HCT116 (cell line): ENCODE data around the gene NCOA1. TPM values are rescaled to one million over a fixed set of nuclear protein-coding genes. Genes with fewer than 3 reads are reported as not detected.
"Not testable (repeated sequence)": the region's sequence is repeated elsewhere in the genome, so short reads cannot be mapped to it uniquely, and the experiment has no call there.

Source experiments
- ATAC-seq: fragments of 200-7000 bp; cut with Tn5 transposase; 2 replicates; pipeline ENCODE4 v1.9.1; 2020; ENCODE audit warnings: mild to moderate bottlenecking, moderate library complexity
- BruUV-seq: library from RNA; stranded (reverse); fragments of 400-500 nt; replicated peaks from 2 replicates; lab custom pipeline; 2021; lab: Mats Ljungman, UMichigan
- CTCF ChIA-PET: fragments of 300-600 bp; sonication (Branson Sonifier 250); formaldehyde crosslinking; loops from one replicate; lab custom pipeline; 2021; ENCODE audit warnings: antibody characterized with exemption; lab: Charles Lee
- POLR2A ChIA-PET: fragments of 300-600, 350-600 bp; sonication (Branson Sonifier 250); formaldehyde crosslinking; loops from one replicate; lab custom pipeline; 2021; ENCODE audit warnings: antibody characterized with exemption; lab: Charles Lee
- RAD21 ChIA-PET, 2 experiments: fragments of 300-600 bp; sonication (Branson Sonifier 250); formaldehyde crosslinking; loops; one replicate each; lab custom pipeline; 2023; ENCODE audit warnings: low total read pairs in 2 of 2; ENCODE audit not compliant: uncharacterized antibody in 2 of 2, unreplicated experiment in 2 of 2, low non-redundant PET in 1 of 2; lab: Charles Lee
- DNase-seq: peaks from one replicate; pipeline ENCODE4 v3.0.0-alpha.2; 2010; ENCODE audit warnings: low read depth, low spot score
- H2AFZ ChIP-seq: fragments of 200-600 bp; shearing (Covaris generic), sonication (generic); 2 replicates; pipeline ENCODE4 v1.6.1; 2017; ENCODE audit warnings: low read depth, mixed run types, mixed read lengths, antibody characterized with exemption, low read length; ENCODE audit not compliant: poor library complexity, severe bottlenecking
- H3K27ac ChIP-seq: 2 replicates; pipeline ENCODE4 v1.5.1; 2012; ENCODE audit warnings: low read depth, low read length
- H3K27me3 ChIP-seq: fragments of 200-600 bp; sonication (generic); 2 replicates; pipeline ENCODE4 v1.6.1; 2016; ENCODE audit warnings: mixed run types, low read length, mixed read lengths; ENCODE audit not compliant: insufficient read depth
- H3K36me3 ChIP-seq, 2 experiments: fragments of 200-500 bp in 1 of 2; fragments of 200-600 bp in 1 of 2; sonication (Bioruptor generic) in 1 of 2; sonication (generic) in 1 of 2; 2 replicates each; pipeline versions ENCODE4 v1.5.1 to v1.6.1; 2014 to 2016; ENCODE audit warnings: low read length in 2 of 2, inconsistent platforms in 1 of 2, mixed read lengths in 1 of 2, mixed run types in 1 of 2; ENCODE audit not compliant: insufficient read depth in 2 of 2, control insufficient read depth in 1 of 2
- H3K4me1 ChIP-seq, 2 experiments: fragments of 200-600 bp in 1 of 2; sonication (generic) in 1 of 2; 2 replicates each; pipeline versions ENCODE4 v1.5.1 to v1.6.1; 2012 to 2017; ENCODE audit warnings: low read length in 2 of 2, inconsistent platforms in 1 of 2, mild to moderate bottlenecking in 1 of 2, mixed read lengths in 1 of 2, mixed run types in 1 of 2, moderate library complexity in 1 of 2; ENCODE audit not compliant: insufficient read depth in 2 of 2, control insufficient read depth in 1 of 2
- H3K4me2 ChIP-seq: fragments of 200-600 bp; sonication (generic); 2 replicates; pipeline ENCODE4 v1.6.1; 2017; ENCODE audit warnings: mixed run types, low read length, mixed read lengths
- H3K4me3 ChIP-seq, 2 experiments: fragments of 200-600 bp in 1 of 2; sonication (generic) in 1 of 2; replicated peaks in 1 of 2; 2 replicates each; pipeline ENCODE4 v1.5.1; 2011 to 2016; ENCODE audit warnings: low read length in 2 of 2, control low read depth in 1 of 2, low read depth in 1 of 2, mild to moderate bottlenecking in 1 of 2, mixed read lengths in 1 of 2, mixed run types in 1 of 2
- H3K79me2 ChIP-seq: fragments of 200-600 bp; sonication (generic); 2 replicates; pipeline ENCODE4 v1.6.1; 2017; ENCODE audit warnings: mild to moderate bottlenecking, mixed run types, low read length, moderate library complexity, mixed read lengths; ENCODE audit not compliant: insufficient read depth
- H3K9ac ChIP-seq: fragments of 200-600 bp; sonication (generic); 2 replicates; pipeline ENCODE4 v1.6.1; 2016; ENCODE audit warnings: low read length, mixed read lengths
- H3K9me2 ChIP-seq: fragments of 200-600 bp; sonication (generic), shearing (Covaris generic); 2 replicates; pipeline ENCODE4 v1.6.1; 2017; ENCODE audit warnings: mixed run types, mild to moderate bottlenecking, moderate library complexity; ENCODE audit not compliant: insufficient read depth
- H3K9me3 ChIP-seq, 2 experiments: fragments of 200-500 bp in 1 of 2; fragments of 200-600 bp in 1 of 2; sonication (Bioruptor generic) in 1 of 2; sonication (generic) in 1 of 2; 2 replicates each; pipeline ENCODE4 v1.6.1; 2014 to 2017; ENCODE audit warnings: low read length in 2 of 2, mixed read lengths in 2 of 2, inconsistent platforms in 1 of 2, low read depth in 1 of 2, mild to moderate bottlenecking in 1 of 2, mixed run types in 1 of 2, moderate library complexity in 1 of 2; ENCODE audit not compliant: control insufficient read depth in 1 of 2, insufficient read depth in 1 of 2
- H4K20me1 ChIP-seq: fragments of 200-600 bp; sonication (generic), shearing (Covaris generic); 2 replicates; pipeline ENCODE4 v1.6.1; 2017; ENCODE audit warnings: mixed run types, mild to moderate bottlenecking, moderate library complexity; ENCODE audit not compliant: insufficient read depth
- CBX3 ChIP-seq: IDR thresholded peaks from 2 replicates; pipeline ENCODE4 v1.6.1; 2012; ENCODE audit warnings: low read depth
- CEBPB ChIP-seq: IDR thresholded peaks from 2 replicates; pipeline ENCODE4 v1.6.1; 2012; ENCODE audit warnings: low read depth
- EGR1 ChIP-seq: IDR thresholded peaks from 2 replicates; pipeline ENCODE4 v1.6.1; 2012; ENCODE audit warnings: low read depth
- ELF1 ChIP-seq: IDR thresholded peaks from 2 replicates; pipeline ENCODE4 v1.6.1; 2012; ENCODE audit warnings: low read depth, borderline replicate concordance
- EZH2 ChIP-seq: fragments of 200-600 bp; sonication (generic); IDR thresholded peaks from 2 replicates; pipeline ENCODE4 v1.6.1; 2017; ENCODE audit warnings: antibody characterized with exemption, mixed run types
- EZH2phosphoT487 ChIP-seq: fragments of 200-600 bp; IDR thresholded peaks from 2 replicates; pipeline ENCODE4 v1.6.1; 2018; ENCODE audit warnings: antibody characterized with exemption, borderline replicate concordance
- FOSL1 ChIP-seq: IDR thresholded peaks from 2 replicates; pipeline ENCODE4 v1.6.1; 2012; ENCODE audit warnings: low read depth
- JUND ChIP-seq: IDR thresholded peaks from 2 replicates; pipeline ENCODE4 v1.6.1; 2012
- POLR2A ChIP-seq: IDR thresholded peaks from 2 replicates; pipeline ENCODE4 v1.7.0; 2011; ENCODE audit warnings: borderline replicate concordance; ENCODE audit not compliant: insufficient read depth, insufficient read length; ENCODE audit errors: extremely low read depth
- RAD21 ChIP-seq: IDR thresholded peaks from 2 replicates; pipeline ENCODE4 v1.6.1; 2012; ENCODE audit warnings: low read depth, mild to moderate bottlenecking
- SIN3A ChIP-seq: IDR thresholded peaks from 2 replicates; pipeline ENCODE4 v1.6.1; 2012; ENCODE audit warnings: low read depth
- SP1 ChIP-seq: IDR thresholded peaks from 2 replicates; pipeline ENCODE4 v1.6.1; 2012; ENCODE audit warnings: low read depth
- TCF7L2 ChIP-seq: IDR thresholded peaks from 2 replicates; pipeline ENCODE4 v1.7.0; 2011; ENCODE audit warnings: borderline replicate concordance, inconsistent platforms; ENCODE audit not compliant: insufficient read depth, insufficient read length; ENCODE audit errors: extremely low read depth
- ZFX ChIP-seq: fragments of 450-650 bp; IDR thresholded peaks from 2 replicates; pipeline ENCODE4 v1.6.1; 2017
- intact Hi-C: fragments of 100-400 bp; cut with micrococcal nuclease; formaldehyde crosslinking; loops from 2 replicates; pipeline ENCODE4 v1.10.0; 2022
- total RNA-seq: library from RNA; stranded (reverse); gene quantifications from one replicate; pipeline ENCODE4 v1.2.1, GENCODE V29; 2021; ENCODE audit not compliant: unreplicated experiment
- TF ChIP-seq, protein P1 (sequence below): IDR thresholded peaks from 2 replicates; pipeline ENCODE4 v1.6.1; 2012
- TF ChIP-seq, protein P2 (sequence below): IDR thresholded peaks from 2 replicates; pipeline ENCODE4 v1.6.1; 2012; ENCODE audit warnings: low read depth
- TF ChIP-seq, protein P3 (sequence below), 3 experiments: fragments of 200-600 bp in 1 of 3; sonication (generic) in 1 of 3; IDR thresholded peaks in 2 of 3; conservative IDR thresholded peaks in 1 of 3; 2 replicates each; pipeline ENCODE4 v1.5.1; 2012 to 2017; ENCODE audit warnings: low read depth in 2 of 3, low read length in 2 of 3, antibody characterized with exemption in 1 of 3, borderline replicate concordance in 1 of 3, control low read depth in 1 of 3, mild to moderate bottlenecking in 1 of 3, mixed read lengths in 1 of 3, mixed run types in 1 of 3, moderate library complexity in 1 of 3; ENCODE audit not compliant: insufficient read depth in 1 of 3

NCOA1 gene
- total RNA-seq, 1 experiment from 2014 or later: 10.4 TPM

DNA sequence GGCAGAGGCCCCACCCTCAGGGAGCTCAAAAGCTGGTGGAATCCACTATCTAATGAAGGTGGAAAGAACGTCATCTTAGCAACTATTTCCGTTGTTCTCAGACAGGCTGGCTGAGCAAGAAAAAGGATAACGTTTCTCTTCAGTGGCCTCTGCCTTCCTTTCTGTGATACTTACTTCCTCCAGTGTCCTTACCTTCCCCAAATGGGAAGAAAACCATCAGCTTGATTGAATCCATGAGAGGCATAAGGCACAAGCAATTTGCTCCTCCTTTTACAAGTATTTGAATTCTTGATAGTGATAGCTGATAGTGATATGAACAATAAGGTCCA is 8.1 kb upstream of the NCOA1 start:
- no peak for TF ChIP-seq EZH2phosphoT487
- no peak for TF ChIP-seq JUND
- TF ChIP-seq, protein P1, sequence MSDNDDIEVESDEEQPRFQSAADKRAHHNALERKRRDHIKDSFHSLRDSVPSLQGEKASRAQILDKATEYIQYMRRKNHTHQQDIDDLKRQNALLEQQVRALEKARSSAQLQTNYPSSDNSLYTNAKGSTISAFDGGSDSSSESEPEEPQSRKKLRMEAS: no peak
- no peak for TF ChIP-seq CEBPB
- TF ChIP-seq ZFX: no peak
- no peak for TF ChIP-seq SIN3A
- TF ChIP-seq POLR2A: no peak
- TF ChIP-seq FOSL1: no peak
- TF ChIP-seq RAD21: no peak
- no peak for TF ChIP-seq SP1
- no peak for TF ChIP-seq TCF7L2
- TF ChIP-seq, protein P2, sequence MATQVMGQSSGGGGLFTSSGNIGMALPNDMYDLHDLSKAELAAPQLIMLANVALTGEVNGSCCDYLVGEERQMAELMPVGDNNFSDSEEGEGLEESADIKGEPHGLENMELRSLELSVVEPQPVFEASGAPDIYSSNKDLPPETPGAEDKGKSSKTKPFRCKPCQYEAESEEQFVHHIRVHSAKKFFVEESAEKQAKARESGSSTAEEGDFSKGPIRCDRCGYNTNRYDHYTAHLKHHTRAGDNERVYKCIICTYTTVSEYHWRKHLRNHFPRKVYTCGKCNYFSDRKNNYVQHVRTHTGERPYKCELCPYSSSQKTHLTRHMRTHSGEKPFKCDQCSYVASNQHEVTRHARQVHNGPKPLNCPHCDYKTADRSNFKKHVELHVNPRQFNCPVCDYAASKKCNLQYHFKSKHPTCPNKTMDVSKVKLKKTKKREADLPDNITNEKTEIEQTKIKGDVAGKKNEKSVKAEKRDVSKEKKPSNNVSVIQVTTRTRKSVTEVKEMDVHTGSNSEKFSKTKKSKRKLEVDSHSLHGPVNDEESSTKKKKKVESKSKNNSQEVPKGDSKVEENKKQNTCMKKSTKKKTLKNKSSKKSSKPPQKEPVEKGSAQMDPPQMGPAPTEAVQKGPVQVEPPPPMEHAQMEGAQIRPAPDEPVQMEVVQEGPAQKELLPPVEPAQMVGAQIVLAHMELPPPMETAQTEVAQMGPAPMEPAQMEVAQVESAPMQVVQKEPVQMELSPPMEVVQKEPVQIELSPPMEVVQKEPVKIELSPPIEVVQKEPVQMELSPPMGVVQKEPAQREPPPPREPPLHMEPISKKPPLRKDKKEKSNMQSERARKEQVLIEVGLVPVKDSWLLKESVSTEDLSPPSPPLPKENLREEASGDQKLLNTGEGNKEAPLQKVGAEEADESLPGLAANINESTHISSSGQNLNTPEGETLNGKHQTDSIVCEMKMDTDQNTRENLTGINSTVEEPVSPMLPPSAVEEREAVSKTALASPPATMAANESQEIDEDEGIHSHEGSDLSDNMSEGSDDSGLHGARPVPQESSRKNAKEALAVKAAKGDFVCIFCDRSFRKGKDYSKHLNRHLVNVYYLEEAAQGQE: no peak
- TF ChIP-seq CBX3: no peak
- no peak for TF ChIP-seq EZH2
- no peak for TF ChIP-seq EGR1
- TF ChIP-seq, protein P3, sequence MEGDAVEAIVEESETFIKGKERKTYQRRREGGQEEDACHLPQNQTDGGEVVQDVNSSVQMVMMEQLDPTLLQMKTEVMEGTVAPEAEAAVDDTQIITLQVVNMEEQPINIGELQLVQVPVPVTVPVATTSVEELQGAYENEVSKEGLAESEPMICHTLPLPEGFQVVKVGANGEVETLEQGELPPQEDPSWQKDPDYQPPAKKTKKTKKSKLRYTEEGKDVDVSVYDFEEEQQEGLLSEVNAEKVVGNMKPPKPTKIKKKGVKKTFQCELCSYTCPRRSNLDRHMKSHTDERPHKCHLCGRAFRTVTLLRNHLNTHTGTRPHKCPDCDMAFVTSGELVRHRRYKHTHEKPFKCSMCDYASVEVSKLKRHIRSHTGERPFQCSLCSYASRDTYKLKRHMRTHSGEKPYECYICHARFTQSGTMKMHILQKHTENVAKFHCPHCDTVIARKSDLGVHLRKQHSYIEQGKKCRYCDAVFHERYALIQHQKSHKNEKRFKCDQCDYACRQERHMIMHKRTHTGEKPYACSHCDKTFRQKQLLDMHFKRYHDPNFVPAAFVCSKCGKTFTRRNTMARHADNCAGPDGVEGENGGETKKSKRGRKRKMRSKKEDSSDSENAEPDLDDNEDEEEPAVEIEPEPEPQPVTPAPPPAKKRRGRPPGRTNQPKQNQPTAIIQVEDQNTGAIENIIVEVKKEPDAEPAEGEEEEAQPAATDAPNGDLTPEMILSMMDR (IDR thresholded peaks at IDR 0.05 in 2 of 3, conservative IDR thresholded peaks at IDR 0.05 in 1 of 3; ENCODE audit: borderline replicate concordance in 1 of 3, insufficient read depth in 1 of 3, low read depth in 2 of 3, low read length in 2 of 3): no peak
- TF ChIP-seq ELF1: no peak
- ChIA-PET CTCF (interaction anchor here (1.1 kb wide), 1 partner anchor 345 kb away, joined by 3 read pairs; no protein-coding TSS in a partner anchor), RAD21 (no interaction called here), POLR2A (no interaction called here)
- no peak overlapping the region for H3K4me2 ChIP-seq
- no peak overlapping the region for H3K27ac ChIP-seq
- no peaks in the 10 kb centered on the region for H3K4me1 ChIP-seq
- H3K79me2 ChIP-seq: no peaks in the 10 kb centered on the region
- intact Hi-C loops: no loop called here
- H4K20me1 ChIP-seq: no peaks in the 10 kb centered on the region
- H3K9ac ChIP-seq: no peak overlapping the region
- no peak overlapping the region for H2AFZ ChIP-seq
- H3K4me3 ChIP-seq: no peak overlapping the region
- H3K9me2 ChIP-seq: no peaks in the 10 kb centered on the region
- no peaks in the 10 kb centered on the region for H3K27me3 ChIP-seq
- H3K9me3 ChIP-seq: no peaks in the 10 kb centered on the region
- ATAC-seq (no peak), DNase-seq (no peak)
- no peaks in the 10 kb centered on the region for H3K36me3 ChIP-seq
- no TSS peak for BruUV-seq

DNA sequence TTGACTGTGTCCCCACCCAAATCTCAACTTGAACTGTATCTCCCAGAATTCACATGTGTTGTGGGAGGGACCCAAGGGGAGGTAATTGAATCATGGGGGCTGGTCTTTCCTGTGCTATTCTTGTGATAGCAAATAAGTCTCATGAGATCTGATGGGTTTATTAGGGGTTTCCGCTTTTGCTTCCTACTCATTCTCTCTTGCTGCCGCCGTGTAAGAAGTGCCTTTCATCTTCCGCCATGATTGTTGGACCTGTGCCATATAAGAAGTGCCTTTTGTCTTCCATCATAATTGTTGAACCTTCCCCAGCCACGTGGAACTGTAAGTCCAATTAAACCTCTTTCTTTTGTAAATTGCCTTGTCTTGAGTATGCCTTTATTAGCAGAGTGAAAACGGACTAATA is 6.4 kb upstream of the NCOA1 start:
- not testable (repeated sequence) for DNase-seq, BruUV-seq

More for the DNA sequence above, 6.4 kb upstream of the NCOA1 start:
- H4K20me1 ChIP-seq, H3K9me3 ChIP-seq, H3K79me2 ChIP-seq, H3K36me3 ChIP-seq, CTCF ChIA-PET, H3K4me3 ChIP-seq, H3K4me1 ChIP-seq, H2AFZ ChIP-seq, H3K4me2 ChIP-seq, POLR2A ChIA-PET, H3K9me2 ChIP-seq, H3K9ac ChIP-seq, RAD21 ChIA-PET, H3K27ac ChIP-seq, intact Hi-C loops, H3K27me3 ChIP-seq, ATAC-seq: not testable (repeated sequence)
